GM18499 (cell line): ENCODE data around the gene CARD19.

ENCODE experiments used
- ATAC-seq: cut with Tn5 transposase; IDR thresholded peaks from one replicate; pipeline ENCODE4 v1.9.1; 2021; ENCODE audit warnings: moderate number of reproducible peaks; ENCODE audit not compliant: insufficient read depth, unreplicated experiment

CARD19 gene

GRCh38 chr9:93086447-93087224 lies 9.4 kb upstream of the CARD19 start:
- ATAC-seq: no peak

- no peak for ATAC-seq
These were observed 7.9 kb upstream of the CARD19 start for GRCh38 chr9:93087971-93088655.

GRCh38 chr9:93088656-93089015 lies 7.4 kb upstream of the CARD19 start:
- no peak for ATAC-seq

GRCh38 chr9:93089024-93089423 lies 7.0 kb upstream of the CARD19 start:
- no peak for ATAC-seq

GRCh38 chr9:93089481-93089991 lies 6.5 kb upstream of the CARD19 start:
- no peak for ATAC-seq

GRCh38 chr9:93090091-93090655 lies 5.8 kb upstream of the CARD19 start:
- no peak for ATAC-seq

GRCh38 chr9:93091056-93091452 lies 5.0 kb upstream of the CARD19 start:
- no peak for ATAC-seq

- ATAC-seq: no peak
These were observed 4.5 kb upstream of the CARD19 start for GRCh38 chr9:93091453-93092081.

- no peak for ATAC-seq
These were observed 3.6 kb upstream of the CARD19 start for GRCh38 chr9:93092251-93092991.

GRCh38 chr9:93093127-93093876 lies 2.7 kb upstream of the CARD19 start:
- no peak for ATAC-seq

- no peak for ATAC-seq
These were observed 1.9 kb upstream of the CARD19 start for GRCh38 chr9:93093877-93094657.

GRCh38 chr9:93094658-93095204 lies 1.3 kb upstream of the CARD19 start:
- ATAC-seq: no peak

GRCh38 chr9:93095205-93096130 lies 549 bp upstream of the CARD19 start:
- ATAC-seq: peak; percentile 30

- no peak for ATAC-seq
These were observed 880 bp downstream of the CARD19 start for GRCh38 chr9:93096811-93097382.

GRCh38 chr9:93097511-93098201 lies 1.6 kb downstream of the CARD19 start:
- no peak for ATAC-seq

GRCh38 chr9:93098236-93098946 lies 2.4 kb downstream of the CARD19 start:
- ATAC-seq: no peak
